ENCODE measurements around the gene FANCG.

DNA sequence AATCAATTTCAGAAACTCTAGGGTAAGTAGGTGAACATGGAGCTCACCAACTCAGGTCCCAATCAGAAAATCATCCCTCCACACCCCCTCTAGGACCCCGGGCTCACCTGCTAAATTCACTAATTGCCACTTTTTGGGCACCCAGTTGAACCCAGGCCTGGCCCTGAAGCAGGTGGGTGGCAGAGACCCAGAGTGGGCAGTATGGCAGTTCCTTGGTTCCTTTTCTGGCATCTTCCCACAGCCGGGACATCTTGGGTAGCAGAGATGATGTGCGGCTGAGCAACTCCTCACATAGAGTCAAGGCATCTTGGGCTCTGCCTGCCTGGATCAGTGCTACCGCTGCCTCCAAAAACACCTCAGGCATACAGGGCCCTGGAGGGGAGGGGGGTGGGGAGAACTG, 4.4 kb downstream of the FANCG start:
- TF ChIP-seq EP300 (IDR thresholded peaks at IDR 0.05; ENCODE audit: borderline replicate concordance) (no peak), YY1 (IDR thresholded peaks at IDR 0.05; ENCODE audit: low read depth) (no peak), CREB1 (IDR thresholded peaks at IDR 0.05; ENCODE audit: low read depth) (no peak), TCF12 (IDR thresholded peaks at IDR 0.05; ENCODE audit: low read depth) (no peak), TAF1 (IDR thresholded peaks at IDR 0.05; ENCODE audit: low read depth) (no peak), EGR1 (IDR thresholded peaks at IDR 0.05) (no peak), CEBPB (IDR thresholded peaks at IDR 0.05) (no peak), ZBTB7A (IDR thresholded peaks at IDR 0.05; ENCODE audit: low read depth) (no peak), RAD21 (IDR thresholded peaks at IDR 0.05; ENCODE audit: low read depth) (no peak), TEAD4 (IDR thresholded peaks at IDR 0.05) (no peak), FOXM1 (IDR thresholded peaks at IDR 0.05; ENCODE audit: borderline replicate concordance, low read depth) (no peak)
- TF ChIP-seq, protein P1, sequence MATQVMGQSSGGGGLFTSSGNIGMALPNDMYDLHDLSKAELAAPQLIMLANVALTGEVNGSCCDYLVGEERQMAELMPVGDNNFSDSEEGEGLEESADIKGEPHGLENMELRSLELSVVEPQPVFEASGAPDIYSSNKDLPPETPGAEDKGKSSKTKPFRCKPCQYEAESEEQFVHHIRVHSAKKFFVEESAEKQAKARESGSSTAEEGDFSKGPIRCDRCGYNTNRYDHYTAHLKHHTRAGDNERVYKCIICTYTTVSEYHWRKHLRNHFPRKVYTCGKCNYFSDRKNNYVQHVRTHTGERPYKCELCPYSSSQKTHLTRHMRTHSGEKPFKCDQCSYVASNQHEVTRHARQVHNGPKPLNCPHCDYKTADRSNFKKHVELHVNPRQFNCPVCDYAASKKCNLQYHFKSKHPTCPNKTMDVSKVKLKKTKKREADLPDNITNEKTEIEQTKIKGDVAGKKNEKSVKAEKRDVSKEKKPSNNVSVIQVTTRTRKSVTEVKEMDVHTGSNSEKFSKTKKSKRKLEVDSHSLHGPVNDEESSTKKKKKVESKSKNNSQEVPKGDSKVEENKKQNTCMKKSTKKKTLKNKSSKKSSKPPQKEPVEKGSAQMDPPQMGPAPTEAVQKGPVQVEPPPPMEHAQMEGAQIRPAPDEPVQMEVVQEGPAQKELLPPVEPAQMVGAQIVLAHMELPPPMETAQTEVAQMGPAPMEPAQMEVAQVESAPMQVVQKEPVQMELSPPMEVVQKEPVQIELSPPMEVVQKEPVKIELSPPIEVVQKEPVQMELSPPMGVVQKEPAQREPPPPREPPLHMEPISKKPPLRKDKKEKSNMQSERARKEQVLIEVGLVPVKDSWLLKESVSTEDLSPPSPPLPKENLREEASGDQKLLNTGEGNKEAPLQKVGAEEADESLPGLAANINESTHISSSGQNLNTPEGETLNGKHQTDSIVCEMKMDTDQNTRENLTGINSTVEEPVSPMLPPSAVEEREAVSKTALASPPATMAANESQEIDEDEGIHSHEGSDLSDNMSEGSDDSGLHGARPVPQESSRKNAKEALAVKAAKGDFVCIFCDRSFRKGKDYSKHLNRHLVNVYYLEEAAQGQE (IDR thresholded peaks at IDR 0.05; ENCODE audit: low read depth), result no peak
- TF ChIP-seq, protein P2, sequence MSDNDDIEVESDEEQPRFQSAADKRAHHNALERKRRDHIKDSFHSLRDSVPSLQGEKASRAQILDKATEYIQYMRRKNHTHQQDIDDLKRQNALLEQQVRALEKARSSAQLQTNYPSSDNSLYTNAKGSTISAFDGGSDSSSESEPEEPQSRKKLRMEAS (IDR thresholded peaks at IDR 0.05), result no peak
